IPS-20b (cell line): Measurements from ENCODE around the gene DIAPH3.

Experiments used
- H3K27ac ChIP-seq: one replicate; pipeline ENCODE4 v1.5.1; 2013; ENCODE audit warnings: low read length
- H3K27me3 ChIP-seq: 2 replicates; pipeline ENCODE4 v1.6.1; 2013; ENCODE audit warnings: mild to moderate bottlenecking, low read length, inconsistent platforms; ENCODE audit not compliant: insufficient read depth
- H3K36me3 ChIP-seq: 2 replicates; pipeline ENCODE4 v1.6.1; 2013; ENCODE audit warnings: low read depth, mild to moderate bottlenecking, inconsistent platforms, low read length, moderate library complexity; ENCODE audit not compliant: insufficient read depth
- H3K4me1 ChIP-seq: 2 replicates; pipeline ENCODE4 v1.6.1; 2013; ENCODE audit warnings: mild to moderate bottlenecking, control low read depth, inconsistent platforms, low read length, moderate library complexity; ENCODE audit not compliant: insufficient read depth
- H3K4me3 ChIP-seq: 2 replicates; pipeline ENCODE4 v1.5.1; 2013; ENCODE audit warnings: mild to moderate bottlenecking, low read length, inconsistent platforms
- H3K9ac ChIP-seq: 2 replicates; pipeline ENCODE4 v1.6.1; 2013; ENCODE audit warnings: low read depth, mild to moderate bottlenecking, inconsistent platforms, low read length, moderate library complexity
- H3K9me3 ChIP-seq: 2 replicates; pipeline ENCODE4 v1.6.1; 2013; ENCODE audit warnings: mild to moderate bottlenecking, low read depth, low read length, inconsistent platforms; ENCODE audit not compliant: insufficient read depth

Gene DIAPH3

DNA sequence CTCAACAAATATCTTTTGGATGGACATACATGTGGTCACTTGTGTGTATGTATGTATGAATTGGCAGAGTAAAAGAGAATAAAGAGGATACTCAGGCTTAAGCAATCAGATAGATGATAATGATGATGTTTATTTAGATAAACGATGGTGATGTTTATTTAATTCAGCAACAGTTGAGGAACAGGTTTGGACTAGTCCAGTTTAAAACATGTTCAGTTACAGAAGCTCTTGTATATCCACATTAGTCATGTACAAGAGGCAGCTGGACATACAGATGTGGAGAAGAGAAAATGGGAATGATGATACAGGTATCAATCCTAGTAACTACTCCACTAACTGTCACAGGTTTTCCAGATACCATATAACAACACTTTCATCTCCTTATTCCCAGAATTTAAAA is 232.1 kb downstream of the DIAPH3 start:
- Histone ChIP-seq H3K9ac (no peak overlapping the region), H3K27ac (no peak overlapping the region), H3K36me3 (no peaks in the 10 kb centered on the region), H3K9me3 (no peaks in the 10 kb centered on the region), H3K27me3 (no peaks in the 10 kb centered on the region), H3K4me3 (no peak overlapping the region), H3K4me1 (no peaks in the 10 kb centered on the region; the same call in 1 of the 2 replicates)

DNA sequence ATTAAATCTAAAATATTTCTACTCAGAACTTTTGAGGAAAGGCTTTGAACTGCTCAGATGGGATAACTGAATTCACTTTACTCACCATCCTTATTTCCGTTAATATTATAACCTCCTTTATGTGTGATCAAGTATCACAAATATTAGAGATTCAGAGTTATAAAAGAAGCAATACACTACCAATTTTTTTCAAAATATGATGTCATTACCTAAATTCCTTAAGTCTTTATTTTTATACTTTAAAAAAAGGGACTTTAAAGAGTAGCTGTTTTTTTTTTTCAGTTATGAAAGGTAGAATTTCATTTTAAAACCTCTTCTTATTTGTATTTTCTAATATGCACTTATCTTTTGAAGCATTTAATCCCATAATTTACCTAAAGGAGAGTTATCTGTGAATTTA is 239.5 kb downstream of the DIAPH3 start:
- Histone ChIP-seq H3K36me3 (no peaks in the 10 kb centered on the region), H3K4me1 (no peaks in the 10 kb centered on the region), H3K9me3 (no peaks in the 10 kb centered on the region), H3K27me3 (no peaks in the 10 kb centered on the region), H3K4me3 (no peak overlapping the region), H3K27ac (no peak overlapping the region), H3K9ac (no peak overlapping the region)

DNA sequence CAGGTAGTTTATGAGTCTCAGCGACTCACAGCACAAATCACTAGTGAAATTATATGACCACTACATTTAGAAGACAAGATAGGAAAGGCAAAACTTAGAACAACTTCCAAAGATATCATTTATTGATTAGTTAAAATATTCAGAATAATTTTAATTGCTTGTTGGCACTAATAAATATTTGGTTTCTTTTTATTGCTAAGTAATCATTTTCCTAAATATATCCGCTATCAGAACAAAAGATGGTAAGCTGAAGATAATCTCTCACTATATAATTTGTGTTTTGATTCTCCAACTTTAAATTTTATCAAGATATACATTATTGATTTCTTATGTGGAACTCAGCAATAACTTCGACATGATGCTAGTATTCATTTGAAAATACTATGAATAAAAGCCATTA is 248.5 kb downstream of the DIAPH3 start:
- Histone ChIP-seq H3K27me3 (no peaks in the 10 kb centered on the region), H3K27ac (no peak overlapping the region), H3K4me3 (no peak overlapping the region), H3K36me3 (no peaks in the 10 kb centered on the region), H3K9me3 (no peaks in the 10 kb centered on the region), H3K4me1 (no peaks in the 10 kb centered on the region), H3K9ac (no peak overlapping the region)

DNA sequence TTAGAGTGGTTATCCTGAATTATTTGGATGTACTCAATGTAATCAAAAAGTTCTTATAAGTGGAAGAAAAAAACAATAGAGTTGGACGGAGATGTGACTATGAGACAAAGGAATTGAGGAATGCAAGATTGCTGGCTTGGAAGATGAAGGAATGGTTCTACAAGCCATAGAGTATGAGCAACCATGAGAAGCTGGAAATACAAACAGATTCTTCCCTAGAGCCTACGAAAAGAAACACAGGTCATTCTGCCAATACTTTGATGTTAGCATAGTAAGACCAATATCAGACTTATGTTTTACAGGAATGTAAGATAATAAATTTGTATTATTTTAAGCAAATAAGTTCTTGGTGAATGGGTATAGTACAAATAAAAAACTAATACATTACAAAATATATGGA is 249.2 kb downstream of the DIAPH3 start:
- Histone ChIP-seq H3K27me3 (no peaks in the 10 kb centered on the region), H3K27ac (no peak overlapping the region)

DNA sequence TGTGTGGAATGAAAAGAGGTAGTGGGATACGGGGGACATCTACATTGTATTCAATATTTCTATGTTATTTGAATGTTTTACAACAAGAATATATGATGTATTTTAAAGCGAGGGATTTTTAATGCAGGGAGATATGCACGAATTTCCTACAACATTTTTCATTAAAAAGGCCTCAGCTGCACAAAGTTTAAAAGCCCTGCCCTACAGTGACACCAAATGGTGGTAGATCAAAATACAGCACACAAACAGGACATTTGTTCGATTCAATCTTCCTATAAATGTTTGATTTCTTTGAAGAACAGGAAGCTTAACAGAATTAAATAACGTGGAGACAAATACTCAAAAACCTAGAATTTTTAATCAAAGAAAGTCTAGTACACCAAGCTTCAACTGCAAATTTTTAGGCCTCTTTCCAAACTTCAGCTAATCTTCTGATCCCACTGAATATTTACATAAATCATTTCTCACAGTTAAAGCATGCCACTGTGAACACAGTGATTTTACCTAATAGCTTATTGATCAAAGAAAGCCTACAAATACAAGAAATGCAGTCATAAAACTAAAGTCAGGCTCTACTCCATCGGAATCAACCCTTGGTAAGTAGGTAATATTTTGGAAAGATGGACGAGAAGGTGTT is 257.2 kb downstream of the DIAPH3 start:
- Histone ChIP-seq H3K27me3 (no peaks in the 10 kb centered on the region), H3K9me3 (no peaks in the 10 kb centered on the region), H3K27ac (no peak overlapping the region), H3K4me3 (no peak overlapping the region), H3K4me1 (no peaks in the 10 kb centered on the region), H3K36me3 (no peaks in the 10 kb centered on the region), H3K9ac (no peak overlapping the region)

More for the DNA sequence above, 249.2 kb downstream of the DIAPH3 start:
- H3K36me3 ChIP-seq, result no peaks in the 10 kb centered on the region
- no peaks in the 10 kb centered on the region for H3K4me1 ChIP-seq
- H3K4me3 ChIP-seq, result no peak overlapping the region
- H3K9ac ChIP-seq, result no peak overlapping the region
- no peaks in the 10 kb centered on the region for H3K9me3 ChIP-seq

DNA sequence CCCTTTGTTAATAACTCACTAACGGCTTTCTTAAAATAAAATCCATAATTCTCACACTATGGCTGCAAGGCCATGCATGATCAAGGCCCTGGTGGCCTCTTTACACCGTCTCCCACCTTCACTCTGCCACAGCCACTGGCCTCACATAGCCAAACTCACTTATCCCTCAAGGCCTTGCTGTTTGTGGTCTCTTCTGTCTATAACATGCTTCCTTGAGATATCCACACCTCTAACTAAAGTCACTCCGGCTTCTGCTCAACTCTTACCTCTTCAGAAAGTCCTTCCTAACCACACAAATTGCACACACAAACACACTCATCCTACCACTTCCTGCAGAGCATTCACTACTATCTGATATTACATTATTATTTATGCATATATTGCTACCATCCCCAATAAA is 262.5 kb downstream of the DIAPH3 start:
- Histone ChIP-seq H3K27me3 (no peaks in the 10 kb centered on the region), H3K4me1 (no peaks in the 10 kb centered on the region), H3K9me3 (no peaks in the 10 kb centered on the region), H3K4me3 (no peak overlapping the region), H3K27ac (no peak overlapping the region), H3K9ac (no peak overlapping the region), H3K36me3 (no peaks in the 10 kb centered on the region)

DNA sequence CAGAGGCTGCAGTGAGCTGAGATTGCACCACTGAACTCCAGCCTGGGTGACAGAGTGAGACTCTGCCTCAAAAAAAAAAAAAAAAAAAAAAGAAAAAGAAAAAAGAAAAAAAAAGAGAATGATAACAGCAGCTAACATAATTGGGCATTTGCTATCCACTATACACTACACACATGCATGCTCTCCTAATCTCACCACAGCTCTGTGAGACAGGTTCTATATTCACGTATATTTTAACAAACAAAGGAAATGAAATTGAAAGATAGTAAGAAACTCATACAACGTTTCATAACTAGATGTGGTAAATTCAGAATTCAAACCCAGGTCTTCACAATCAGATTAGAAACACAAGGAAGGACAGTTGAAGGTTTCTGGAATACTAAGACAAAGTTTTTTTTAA is 265.7 kb downstream of the DIAPH3 start:
- H3K9ac ChIP-seq, result no peak overlapping the region
- H3K27me3 ChIP-seq, result no peaks in the 10 kb centered on the region
- H3K9me3 ChIP-seq, result no peaks in the 10 kb centered on the region
- H3K4me1 ChIP-seq, result peaks cover 5% of the 10 kb centered on the region; the same call in 1 of the 2 replicates
- no peaks in the 10 kb centered on the region for H3K36me3 ChIP-seq
- H3K27ac ChIP-seq, result no peak overlapping the region
- H3K4me3 ChIP-seq, result no peak overlapping the region

DNA sequence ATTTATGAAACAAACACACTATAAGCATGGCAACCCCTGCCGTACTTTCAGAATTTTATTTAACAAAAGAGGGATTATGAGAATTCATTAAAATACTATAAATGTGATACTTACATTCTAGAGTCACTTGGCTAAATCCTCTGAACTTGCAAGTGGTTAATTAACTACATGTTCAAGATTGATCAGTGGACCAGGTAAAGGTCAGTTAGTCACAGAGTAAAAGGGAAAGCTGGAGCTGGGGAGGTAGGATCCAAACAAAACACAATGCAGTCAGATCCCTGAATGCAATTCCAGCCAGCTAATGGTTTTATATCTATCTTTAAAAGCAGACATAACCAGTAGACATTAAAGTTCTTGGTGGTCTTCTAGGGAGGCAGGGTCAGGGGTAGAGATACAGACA is 270.5 kb downstream of the DIAPH3 start:
- Histone ChIP-seq H3K9ac (no peak overlapping the region), H3K27ac (no peak overlapping the region), H3K9me3 (no peaks in the 10 kb centered on the region), H3K4me3 (no peak overlapping the region), H3K36me3 (no peaks in the 10 kb centered on the region), H3K27me3 (no peaks in the 10 kb centered on the region), H3K4me1 (peaks cover 5% of the 10 kb centered on the region; the same call in 1 of the 2 replicates)

DNA sequence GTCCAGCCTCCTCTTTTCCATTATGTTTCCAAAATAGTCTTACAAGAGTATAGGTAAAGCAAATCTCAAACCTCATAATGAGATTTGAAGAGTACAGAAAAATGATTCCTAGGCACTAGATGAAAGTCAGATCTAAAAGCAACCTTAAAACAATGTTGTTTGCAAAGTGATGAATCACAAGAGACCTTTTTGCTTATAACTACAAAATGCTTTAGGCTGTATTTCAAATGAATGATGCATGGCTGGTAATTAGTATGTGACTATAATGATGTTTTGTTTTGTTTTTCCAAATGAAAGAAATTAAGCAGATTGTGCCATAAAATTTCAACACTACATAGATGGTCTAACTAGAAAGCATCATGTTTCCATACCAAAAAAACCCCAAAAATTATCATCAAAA is 272.7 kb downstream of the DIAPH3 start:
- no peak overlapping the region for H3K9ac ChIP-seq
- H3K27me3 ChIP-seq, result no peaks in the 10 kb centered on the region
- no peaks in the 10 kb centered on the region for H3K36me3 ChIP-seq
- peaks cover 5% of the 10 kb centered on the region; the same call in 1 of the 2 replicates for H3K4me1 ChIP-seq
- H3K9me3 ChIP-seq, result no peaks in the 10 kb centered on the region
- no peak overlapping the region for H3K27ac ChIP-seq
- H3K4me3 ChIP-seq, result no peak overlapping the region

DNA sequence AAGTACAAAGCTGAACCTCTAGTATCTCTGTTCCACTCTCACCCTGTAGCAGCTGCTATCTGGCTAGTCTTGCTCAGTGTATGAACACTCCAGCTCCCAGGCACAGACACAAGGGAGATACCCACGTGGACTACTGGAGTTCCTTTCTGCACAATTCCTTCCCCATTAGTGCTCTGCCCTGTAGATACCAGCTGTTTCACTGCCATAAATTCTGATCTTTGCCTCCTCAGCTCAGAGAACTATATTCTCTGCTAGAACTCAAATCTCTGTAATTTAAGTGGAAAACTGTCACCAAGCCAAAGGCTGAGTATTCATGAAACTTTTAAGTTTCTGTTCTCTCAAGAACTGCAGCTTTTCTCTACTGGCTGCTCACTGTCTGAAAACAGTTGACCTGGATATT is 273.7 kb downstream of the DIAPH3 start:
- Histone ChIP-seq H3K27me3 (no peaks in the 10 kb centered on the region), H3K9ac (no peak overlapping the region), H3K4me3 (no peak overlapping the region), H3K4me1 (peaks cover 5% of the 10 kb centered on the region; the same call in 1 of the 2 replicates), H3K36me3 (no peaks in the 10 kb centered on the region), H3K27ac (no peak overlapping the region), H3K9me3 (no peaks in the 10 kb centered on the region)

DNA sequence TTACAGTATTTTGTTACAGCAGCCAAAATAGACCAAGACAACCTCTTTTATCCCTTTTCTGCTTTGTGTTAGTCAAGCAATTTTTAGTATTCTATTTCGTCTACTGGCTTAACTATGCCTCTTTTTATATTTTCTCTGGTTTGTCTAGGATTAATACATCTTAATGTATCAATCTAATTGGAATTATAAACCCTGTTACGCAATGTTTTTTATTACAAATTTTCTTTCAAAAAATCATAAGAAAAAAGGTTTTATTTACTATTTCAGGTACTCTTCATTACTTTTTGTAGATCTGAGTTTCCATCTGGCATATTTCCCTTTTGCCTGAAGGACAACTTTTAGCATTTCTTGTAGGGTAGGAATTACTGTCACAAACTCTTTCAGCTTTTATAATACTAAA is 275.3 kb downstream of the DIAPH3 start:
- no peak overlapping the region for H3K9ac ChIP-seq
- H3K27me3 ChIP-seq, result no peaks in the 10 kb centered on the region
- H3K4me3 ChIP-seq, result no peak overlapping the region
- no peaks in the 10 kb centered on the region for H3K36me3 ChIP-seq
- H3K27ac ChIP-seq, result no peak overlapping the region
- no peaks in the 10 kb centered on the region for H3K9me3 ChIP-seq
- no peaks in the 10 kb centered on the region for H3K4me1 ChIP-seq

DNA sequence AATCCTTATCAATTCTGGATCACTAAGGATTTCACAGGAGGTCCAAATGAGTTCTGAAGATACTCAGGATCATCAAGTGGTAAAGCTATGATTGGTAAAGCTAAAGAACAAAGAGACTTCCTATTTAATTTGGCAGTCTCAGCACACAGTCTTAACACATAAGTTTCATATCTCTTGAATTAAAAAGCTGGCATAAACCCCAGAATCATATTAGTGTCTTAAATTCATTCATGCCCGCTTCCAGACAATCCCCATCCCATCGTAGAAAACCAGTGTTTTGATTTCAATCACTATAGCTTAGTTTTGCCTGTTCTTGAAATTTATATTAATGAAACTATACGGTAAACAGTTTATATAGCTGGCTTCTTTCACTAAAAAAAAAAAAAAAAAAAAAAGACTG is 278.7 kb downstream of the DIAPH3 start:
- Histone ChIP-seq H3K27ac (no peak overlapping the region), H3K36me3 (no peaks in the 10 kb centered on the region), H3K4me3 (no peak overlapping the region), H3K4me1 (no peaks in the 10 kb centered on the region), H3K9ac (no peak overlapping the region), H3K9me3 (no peaks in the 10 kb centered on the region), H3K27me3 (no peaks in the 10 kb centered on the region)
